ENCODE results near the gene HSPA12B. TPM values are rescaled to one million over a fixed set of nuclear protein-coding genes. Genes with fewer than 3 reads are reported as not detected.

HSPA12B gene
- total and polyA plus RNA-seq, 2 donors (not counting 3 experiments of a cell fraction or from before 2014, with no cell fraction given), result 3.7 to 6.6 TPM

DNA sequence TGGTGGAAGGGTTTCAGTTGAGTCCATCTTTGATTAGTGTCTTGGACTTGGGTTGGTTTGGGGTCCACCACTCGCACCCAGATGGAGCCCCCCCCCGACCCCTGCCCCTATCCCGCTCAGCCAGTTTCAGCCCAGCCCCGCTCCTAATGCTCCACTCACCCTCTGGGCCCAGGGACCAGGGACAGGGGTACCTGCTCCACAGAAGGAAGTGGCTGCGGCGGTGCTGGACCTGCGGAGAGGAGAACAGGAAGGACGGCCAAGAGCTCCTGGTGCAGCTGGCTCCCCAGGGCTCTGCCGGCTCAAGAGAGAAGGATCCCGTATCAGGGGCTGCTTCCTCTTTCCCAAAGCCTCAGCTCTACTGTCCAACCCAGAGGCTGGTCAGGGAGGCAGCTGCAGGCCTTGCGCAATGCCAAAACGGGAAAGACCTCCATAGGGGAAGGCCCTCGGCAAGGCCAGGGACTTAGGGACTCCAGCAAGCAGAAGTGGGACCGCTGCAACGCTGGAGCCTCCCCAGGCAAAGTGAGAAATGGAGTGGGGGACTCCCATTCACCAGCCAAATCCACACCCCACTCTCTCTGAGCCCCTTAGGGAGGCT is 20.1 kb upstream of the HSPA12B start, which contains the start of gene SIGLEC1:
Gene SIGLEC1, minus strand, starts transcription at position 322 of the 595 bp plus-strand sequence. CDS start 5,472 bp downstream, outside the sequence.
- BruUV-seq (replicated peaks), result no TSS peak
- Histone ChIP-seq H3K9me3 (replicated peaks; ENCODE audit: control insufficient read depth, insufficient read depth, low read length) (no peaks in the 10 kb centered on the region), H4K20me1 (replicated peaks; ENCODE audit: control insufficient read depth, extremely low read depth, insufficient read depth, low read length) (no peaks in the 10 kb centered on the region), H2AFZ (ENCODE audit: low read depth, low read length) (no peak within 1 kb of the TSS), H3K4me3 (replicated peaks in 1 of 3; ENCODE audit: insufficient read depth in 1 of 3, low read depth in 1 of 3, low read length in 3 of 3) (no peak within 1 kb of the TSS), H3K9me1 (replicated peaks; ENCODE audit: control insufficient read depth, extremely low read depth, insufficient read depth, low read length) (no peaks in the 10 kb centered on the region), H3K27me3 (ENCODE audit: control insufficient read depth in 2 of 2, insufficient read depth in 2 of 2, low read length in 2 of 2) (no peaks in the 10 kb centered on the region), H3K4me1 (ENCODE audit: control insufficient read depth, extremely low read depth, insufficient read depth, low read length) (no peaks in the 10 kb centered on the region), H3K27ac (ENCODE audit: insufficient read depth, low read depth, low read length) (no peak within 1 kb of the TSS), H3K9ac (replicated peaks; ENCODE audit: extremely low read depth, insufficient read depth, low read length) (no peak within 1 kb of the TSS), H3K36me3 (ENCODE audit: control insufficient read depth in 2 of 2, extremely low read depth in 1 of 2, insufficient read depth in 2 of 2, low read length in 2 of 2) (no peaks in the 10 kb centered on the region), H3K4me2 (ENCODE audit: insufficient read depth, low read length) (no peak within 1 kb of the TSS), H3K79me2 (ENCODE audit: control insufficient read depth, insufficient read depth, low read length) (no peaks in the 10 kb centered on the region)
- dilution Hi-C loops (cut with MboI; ENCODE audit: extremely low pct_ligation_motif_present, low sequenced_read_pairs) (no loop called here), intact Hi-C loops (cut with micrococcal nuclease) (no loop called here)
- CTCF ChIA-PET, result interaction anchor here (0.7 to 5.7 kb wide), 3 partner anchors 34 to 149 kb away, joined by 4 to 346 read pairs (median 4); partner anchors contain the start of genes ADAM33 and SPEF1
- no peak for FAIRE-seq
- DNase-seq (ENCODE audit: low read depth, low spot score), result no peak
- POLR2A ChIA-PET, result no interaction called here
- TF ChIP-seq EZH2 (IDR thresholded peaks at IDR 0.05; ENCODE audit: borderline replicate concordance, low read depth, low read length, severe bottlenecking), result no peak
- TF ChIP-seq, protein P1, sequence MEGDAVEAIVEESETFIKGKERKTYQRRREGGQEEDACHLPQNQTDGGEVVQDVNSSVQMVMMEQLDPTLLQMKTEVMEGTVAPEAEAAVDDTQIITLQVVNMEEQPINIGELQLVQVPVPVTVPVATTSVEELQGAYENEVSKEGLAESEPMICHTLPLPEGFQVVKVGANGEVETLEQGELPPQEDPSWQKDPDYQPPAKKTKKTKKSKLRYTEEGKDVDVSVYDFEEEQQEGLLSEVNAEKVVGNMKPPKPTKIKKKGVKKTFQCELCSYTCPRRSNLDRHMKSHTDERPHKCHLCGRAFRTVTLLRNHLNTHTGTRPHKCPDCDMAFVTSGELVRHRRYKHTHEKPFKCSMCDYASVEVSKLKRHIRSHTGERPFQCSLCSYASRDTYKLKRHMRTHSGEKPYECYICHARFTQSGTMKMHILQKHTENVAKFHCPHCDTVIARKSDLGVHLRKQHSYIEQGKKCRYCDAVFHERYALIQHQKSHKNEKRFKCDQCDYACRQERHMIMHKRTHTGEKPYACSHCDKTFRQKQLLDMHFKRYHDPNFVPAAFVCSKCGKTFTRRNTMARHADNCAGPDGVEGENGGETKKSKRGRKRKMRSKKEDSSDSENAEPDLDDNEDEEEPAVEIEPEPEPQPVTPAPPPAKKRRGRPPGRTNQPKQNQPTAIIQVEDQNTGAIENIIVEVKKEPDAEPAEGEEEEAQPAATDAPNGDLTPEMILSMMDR (IDR thresholded peaks at IDR 0.05; ENCODE audit: extremely low read depth in 1 of 2, insufficient read depth in 1 of 2, low read depth in 1 of 2, low read length in 2 of 2), result no peak
- TF ChIP-seq, protein P2, sequence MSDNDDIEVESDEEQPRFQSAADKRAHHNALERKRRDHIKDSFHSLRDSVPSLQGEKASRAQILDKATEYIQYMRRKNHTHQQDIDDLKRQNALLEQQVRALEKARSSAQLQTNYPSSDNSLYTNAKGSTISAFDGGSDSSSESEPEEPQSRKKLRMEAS (IDR thresholded peaks at IDR 0.05; ENCODE audit: insufficient read depth, insufficient read length), result no peak
- TF ChIP-seq POLR2A (IDR thresholded peaks at IDR 0.05; ENCODE audit: low read depth, low read length), result no peak
- TF ChIP-seq POLR2AphosphoS5 (IDR thresholded peaks at IDR 0.05; ENCODE audit: insufficient read depth, low read depth, low read length), result no peak
- TF ChIP-seq FOS (IDR thresholded peaks at IDR 0.05; ENCODE audit: borderline replicate concordance, insufficient read depth, low read length), result no peak
- no peak for TF ChIP-seq GATA2 (IDR thresholded peaks at IDR 0.05; ENCODE audit: insufficient read depth, insufficient read length, low read depth, low read length)
- TF ChIP-seq MYC (IDR thresholded peaks at IDR 0.05; ENCODE audit: low read depth, low read length), result no peak
- TF ChIP-seq JUN (IDR thresholded peaks at IDR 0.05; ENCODE audit: borderline replicate concordance, insufficient read depth, insufficient read length, low read depth), result no peak
